Measurements from ENCODE around the gene CACNB3. TPM values are rescaled to one million over a fixed set of nuclear protein-coding genes. Genes with fewer than 3 reads are reported as not detected.

The CACNB3 gene
- total and polyA plus RNA-seq, 2 of the 8 experiments (the other 6 are each of a cell fraction or from before 2014, with no cell fraction given) = 12.5 to 16.0 TPM

DNA sequence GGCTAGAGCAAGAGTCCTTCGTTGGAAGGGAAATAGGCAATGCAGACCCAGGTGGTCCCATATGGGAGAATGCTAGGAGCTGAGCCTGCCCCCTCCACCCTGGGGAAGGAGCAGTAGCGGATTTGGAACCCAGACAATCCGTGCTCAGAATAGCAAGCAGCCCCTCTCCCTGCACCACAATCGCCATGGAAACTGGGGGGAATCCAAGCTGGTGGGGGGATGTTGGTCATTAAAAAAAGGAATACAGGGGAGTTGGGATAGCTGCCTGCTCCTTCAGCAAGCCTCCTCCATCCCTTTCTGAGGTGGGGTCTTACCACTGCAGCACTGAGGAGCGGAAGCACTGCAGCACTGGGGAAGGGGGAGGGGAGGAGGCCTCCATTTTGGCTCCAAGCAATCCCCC lies 44.5 kb downstream of the CACNB3 start:
- Histone ChIP-seq H2AFZ (ENCODE audit: low read length) (no peak overlapping the region), H4K8ac (ENCODE audit: extremely low read depth, insufficient read depth, low read length) (no peak overlapping the region; the same call in 1 of the 2 replicates), H3K9me3 (ENCODE audit: insufficient read depth in 2 of 2, low read depth in 1 of 2, low read length in 1 of 2) (no peaks in the 10 kb centered on the region), H2BK5ac (ENCODE audit: low read depth, low read length) (no peak overlapping the region), H2BK15ac (ENCODE audit: low read length) (no peak overlapping the region), H2BK120ac (replicated peaks; ENCODE audit: low read depth, low read length) (no peak overlapping the region), H3K4me2 (ENCODE audit: insufficient read depth in 1 of 2, low read depth in 2 of 2, low read length in 2 of 2) (peak overlapping the region; percentile 74 to 84; a peak in 3 of 4 replicates), H3K27me3 (replicated peaks in 1 of 4; ENCODE audit: control insufficient read depth in 3 of 4, extremely low read depth in 1 of 4, insufficient read depth in 3 of 4, low read length in 3 of 4) (no peaks in the 10 kb centered on the region), H2AK5ac (ENCODE audit: low read depth, low read length) (no peak overlapping the region), H4K20me1 (replicated peaks in 1 of 2; ENCODE audit: control insufficient read depth in 1 of 2, insufficient read depth in 2 of 2, low read length in 2 of 2) (peaks cover 10 to 20% of the 10 kb centered on the region in 2 experiments), H4K5ac (ENCODE audit: insufficient read length, low read depth, low read length) (no peak overlapping the region), H3K9ac (replicated peaks in 1 of 4; ENCODE audit: extremely low read depth in 1 of 4, low read depth in 3 of 4, low read length in 3 of 4) (peak overlapping the region in 1 of 4 experiments; percentile 31; a peak in 1 of 7 replicates), H2BK12ac (ENCODE audit: low read depth, low read length) (no peak overlapping the region), H3K79me2 (ENCODE audit: control insufficient read depth in 1 of 2, insufficient read depth in 2 of 2, low read length in 2 of 2) (peaks cover 3 to 33% of the 10 kb centered on the region in 2 experiments; a peak in 3 of 4 replicates), H3K4me1 (replicated peaks in 1 of 4; ENCODE audit: control insufficient read depth in 3 of 4, insufficient read depth in 4 of 4, low read length in 3 of 4) (peaks cover 7 to 26% (median 18%) of the 10 kb centered on the region in 4 experiments), H2BK20ac (ENCODE audit: low read length) (no peak overlapping the region), H3K4me3 (ENCODE audit: extremely low read depth in 1 of 4, insufficient read depth in 2 of 4, low read depth in 3 of 4, low read length in 4 of 4) (peak overlapping the region in 1 of 4 experiments; percentile 84; a peak in 1 of 8 replicates), H3K79me1 (ENCODE audit: low read depth, low read length) (no peaks in the 10 kb centered on the region; the same call in 1 of the 2 replicates), H3K23ac (ENCODE audit: insufficient read length) (no peak overlapping the region), H3K14ac (ENCODE audit: insufficient read length) (no peak overlapping the region), H3K36me3 (ENCODE audit: control insufficient read depth in 2 of 4, insufficient read depth in 4 of 4, low read length in 3 of 4) (peaks cover 22 to 45% (median 28%) of the 10 kb centered on the region in 4 experiments), H3K4ac (replicated peaks; ENCODE audit: insufficient read length, low read depth, low read length) (no peak overlapping the region), H3K18ac (ENCODE audit: extremely low read depth, low read length) (no peak overlapping the region; the same call in 1 of the 2 replicates), H3K56ac (replicated peaks; ENCODE audit: insufficient read length, low read depth, low read length) (no peak overlapping the region), H4K91ac (replicated peaks; ENCODE audit: insufficient read length, low read length) (no peak overlapping the region), H3K23me2 (ENCODE audit: low read depth, low read length) (peaks cover 10% of the 10 kb centered on the region), H3K27ac (ENCODE audit: low read depth, low read length) (no peak overlapping the region)
- ChIA-PET POLR2A (ENCODE audit: partially characterized antibody) (interaction anchor here (1.3 to 22.9 kb wide), 4 partner anchors 9 to 95 kb away, joined by 4 to 651 read pairs (median 104); partner anchors contain the start of genes ARF3 and DDX23), CTCF (ENCODE audit: partially characterized antibody) (interaction anchor here (0.7 to 26.4 kb wide), 6 partner anchors 8 to 116 kb away, joined by 3 to 678 read pairs (median 3); partner anchors contain the start of genes DDX23 and WNT1)
- no peak for FAIRE-seq
- no peak for DNase-seq (ENCODE audit: low read depth in 1 of 2, low spot score in 2 of 2)
- 75% methylated on average over 5 of the region's 5 CpGs; no CpG with 5 or more reads in 1 of the 2 experiments for WGBS, 2 experiments (ENCODE audit: extremely low coverage in 1 of 2, insufficient coverage in 1 of 2, insufficient read length in 1 of 2, insufficient replicate concordance in 2 of 2, low coverage in 1 of 2, low lambda C conversion rate in 2 of 2, missing lambda C conversion rate in 1 of 2)
- TF ChIP-seq YY1 (IDR thresholded peaks at IDR 0.05; ENCODE audit: low read depth, low read length) (no peak), SP4 (IDR thresholded peaks at IDR 0.05; ENCODE audit: low read length) (no peak), SRF (IDR thresholded peaks at IDR 0.05; ENCODE audit: low read depth, low read length) (no peak), HDAC6 (IDR thresholded peaks at IDR 0.05; ENCODE audit: low read depth, low read length) (no peak), JUND (IDR thresholded peaks at IDR 0.05; ENCODE audit: low read length) (no peak), ASH2L (IDR thresholded peaks at IDR 0.05; ENCODE audit: low read length) (no peak), POLR2AphosphoS5 (IDR thresholded peaks at IDR 0.05; ENCODE audit: low read depth, low read length) (no peak), FOSL1 (IDR thresholded peaks at IDR 0.05; ENCODE audit: insufficient read depth, low read depth, low read length) (no peak), CEBPB (IDR thresholded peaks at IDR 0.05; ENCODE audit: low read depth, low read length) (no peak), BCL11A (IDR thresholded peaks at IDR 0.05; ENCODE audit: low read depth in 2 of 2, low read length in 2 of 2) (no peak), CTCF (IDR thresholded peaks at IDR 0.05; ENCODE audit: control extremely low read depth in 1 of 3, insufficient read depth in 1 of 3, low read depth in 1 of 3, low read length in 3 of 3) (no peak), POLR2A (IDR thresholded peaks at IDR 0.05; ENCODE audit: control extremely low read depth in 1 of 2, low read depth in 2 of 2, low read length in 2 of 2) (no peak)

All from H1 (cell line).